K562 (cell line): Measurements from ENCODE around the gene PTPMT1.
"Not testable (repeated sequence)": the region's sequence is repeated elsewhere in the genome, so short reads cannot be mapped to it uniquely, and the experiment has no call there.

Source experiments
- CTCF ChIP-seq, 3 experiments: IDR thresholded peaks in 2 of 3; conservative IDR thresholded peaks in 1 of 3; 2 replicates each; pipeline ENCODE4 v1.5.1; 2011 to 2012; ENCODE audit warnings: low read length in 3 of 3, mild to moderate bottlenecking in 3 of 3, control low read depth in 2 of 3, improper control_type of control experiment in 1 of 3, inconsistent platforms in 1 of 3, low read depth in 1 of 3, mixed read lengths in 1 of 3, moderate library complexity in 1 of 3; ENCODE audit not compliant: insufficient read depth in 2 of 3
- ELK3 ChIP-seq: fragments of 450-650 bp; formaldehyde crosslinking; IDR thresholded peaks from 2 replicates; pipeline ENCODE4 v1.4.0; 2020; ENCODE audit warnings: mild to moderate bottlenecking
- POLR2A ChIP-seq: fragments of 450-650 bp; conservative IDR thresholded peaks from 2 replicates; pipeline ENCODE4 v1.6.1; 2016
- PTRF ChIP-seq: fragments of 450-650 bp; IDR thresholded peaks from 2 replicates; pipeline ENCODE4 v1.6.1; 2016; ENCODE audit warnings: mild to moderate bottlenecking, missing genetic modification characterization, missing compliant biosample characterization
- SIN3A ChIP-seq, 2 experiments: fragments of 150-350 bp in 1 of 2; IDR thresholded peaks; 2 replicates each; pipeline ENCODE4 v1.6.1; 2011 to 2016; ENCODE audit warnings: borderline replicate concordance in 2 of 2, low read depth in 2 of 2, low read length in 2 of 2, mild to moderate bottlenecking in 2 of 2, moderate library complexity in 2 of 2; ENCODE audit not compliant: control insufficient read depth in 1 of 2
- TBL1XR1 ChIP-seq, 2 experiments: IDR thresholded peaks; 2 replicates each; pipeline ENCODE4 v1.6.1; 2012; ENCODE audit warnings: improper control_type of control experiment in 2 of 2, low read length in 2 of 2, mild to moderate bottlenecking in 1 of 2
- ZBTB43 ChIP-seq: sonication (generic); formaldehyde crosslinking; IDR thresholded peaks from 2 replicates; pipeline ENCODE4 v1.8.0; 2023; ENCODE audit warnings: mild to moderate bottlenecking, missing genetic modification reagents
- ZNF354B ChIP-seq: fragments of 250-450 bp; sonication (Bioruptor Pico); IDR thresholded peaks from 2 replicates; pipeline ENCODE4 v1.4.0; 2020
- ZNF398 ChIP-seq: fragments of 250-450 bp; sonication (Bioruptor Pico); IDR thresholded peaks from 2 replicates; pipeline ENCODE4 v1.8.0; 2021; ENCODE audit warnings: moderate library complexity, mild to moderate bottlenecking, inconsistent platforms

- not testable (repeated sequence) for TF ChIP-seq PTRF; ZNF398 (CRISPR knock-in tag); ELK3 (CRISPR knock-in tag); ZBTB43 (CRISPR knock-in tag); CTCF (IDR thresholded peaks at IDR 0.05 in 2 of 3, conservative IDR thresholded peaks at IDR 0.05 in 1 of 3; ENCODE audit: insufficient read depth in 2 of 3, low read depth in 1 of 3, low read length in 3 of 3); POLR2A; SIN3A (IDR thresholded peaks at IDR 0.05; ENCODE audit: borderline replicate concordance in 2 of 2, control insufficient read depth in 1 of 2, low read depth in 2 of 2, low read length in 2 of 2); ZNF354B; TBL1XR1 (IDR thresholded peaks at IDR 0.05; ENCODE audit: low read length in 2 of 2)
These were observed 3.0 kb upstream of the PTPMT1 start for GRCh38 chr11:47562393-47562792.
